HPDE6-E6E7 (cell line): Measurements from ENCODE around the gene FIBCD1.

ENCODE experiments used
- DNase-seq: peaks from one replicate; pipeline ENCODE4 v3.0.0; 2011; ENCODE audit warnings: missing footprints; ENCODE audit errors: extremely low spot score

FIBCD1 gene

GRCh38 chr9:130938652-130939404 lies at the start of gene FIBCD1:
TSS of gene FIBCD1 (minus strand) at chr9:130939247. CDS start at chr9:130938607, 640 bp downstream.
- no peak for DNase-seq

GRCh38 chr9:130988400-130988747 lies 49.3 kb upstream of the FIBCD1 start:
- DNase-seq: no peak

GRCh38 chr9:130987738-130988399 lies 48.8 kb upstream of the FIBCD1 start:
- no peak for DNase-seq

- no peak for DNase-seq
Measured at GRCh38 chr9:130987054-130987453, 48.0 kb upstream of the FIBCD1 start.

GRCh38 chr9:130986356-130986965 lies 47.4 kb upstream of the FIBCD1 start:
- no peak for DNase-seq

GRCh38 chr9:130985606-130986162 lies 46.6 kb upstream of the FIBCD1 start:
- no peak for DNase-seq

- no peak for DNase-seq
Measured at GRCh38 chr9:130985029-130985428, 46.0 kb upstream of the FIBCD1 start.

GRCh38 chr9:130984521-130984920 lies 45.5 kb upstream of the FIBCD1 start:
- DNase-seq: no peak

- DNase-seq: no peak
Measured at GRCh38 chr9:130983970-130984369, 44.9 kb upstream of the FIBCD1 start.

- DNase-seq: no peak
Measured at GRCh38 chr9:130983359-130983670, 44.3 kb upstream of the FIBCD1 start.

- no peak for DNase-seq
Measured at GRCh38 chr9:130982636-130983358, 43.8 kb upstream of the FIBCD1 start.

- no peak for DNase-seq
Measured at GRCh38 chr9:130981756-130982137, 42.7 kb upstream of the FIBCD1 start.

- no peak for DNase-seq
Measured at GRCh38 chr9:130981002-130981755, 42.1 kb upstream of the FIBCD1 start.

GRCh38 chr9:130980526-130980925 lies 41.5 kb upstream of the FIBCD1 start:
- DNase-seq: no peak

GRCh38 chr9:130979591-130980385 lies 40.7 kb upstream of the FIBCD1 start:
- DNase-seq: no peak

GRCh38 chr9:130977811-130978221 lies 38.8 kb upstream of the FIBCD1 start:
- DNase-seq: no peak

GRCh38 chr9:130975932-130976841 lies 37.1 kb upstream of the FIBCD1 start:
- DNase-seq: no peak

- DNase-seq: no peak
Measured at GRCh38 chr9:130975156-130975555, 36.1 kb upstream of the FIBCD1 start.

- DNase-seq: no peak
Measured at GRCh38 chr9:130974697-130975096, 35.6 kb upstream of the FIBCD1 start.
